Ovary (tissue), 3 donors: ENCODE data around the gene GJD3.

Experiments
- CTCF ChIP-seq, 3 donors: fragments of 450-650 bp in 2 of 3; fragments of 200-600 bp in 1 of 3; IDR thresholded peaks; one replicate each; pipeline versions ENCODE4 v1.5.1 to v1.8.0; 2016 to 2022; ENCODE audit warnings: antibody characterized with exemption in 3 of 3, mild to moderate bottlenecking in 1 of 3
- POLR2A ChIP-seq: fragments of 450-650 bp; IDR thresholded peaks from one replicate; pipeline ENCODE4 v1.6.1; 2017; ENCODE audit warnings: antibody characterized with exemption, mild to moderate bottlenecking, moderate library complexity
- donor health status: DM: no; HTN: no; CAD: no.

GRCh38 chr17:40356990-40357881 lies 7.3 kb downstream of the GJD3 start:
- TF ChIP-seq CTCF (IDR thresholded peaks at IDR 0.05), result no peak
- TF ChIP-seq POLR2A, result no peak
